Epidermal melanocyte (primary cell): ENCODE measurements around the gene ABLIM2.

Source experiments
- DNase-seq: peaks from one replicate; pipeline ENCODE4 v3.0.0; 2011; ENCODE audit warnings: low spot score; ENCODE audit not compliant: insufficient read length

The ABLIM2 gene

GRCh38 chr4:8073206-8073863 lies 85.3 kb downstream of the ABLIM2 start:
- no peak for DNase-seq

DNA sequence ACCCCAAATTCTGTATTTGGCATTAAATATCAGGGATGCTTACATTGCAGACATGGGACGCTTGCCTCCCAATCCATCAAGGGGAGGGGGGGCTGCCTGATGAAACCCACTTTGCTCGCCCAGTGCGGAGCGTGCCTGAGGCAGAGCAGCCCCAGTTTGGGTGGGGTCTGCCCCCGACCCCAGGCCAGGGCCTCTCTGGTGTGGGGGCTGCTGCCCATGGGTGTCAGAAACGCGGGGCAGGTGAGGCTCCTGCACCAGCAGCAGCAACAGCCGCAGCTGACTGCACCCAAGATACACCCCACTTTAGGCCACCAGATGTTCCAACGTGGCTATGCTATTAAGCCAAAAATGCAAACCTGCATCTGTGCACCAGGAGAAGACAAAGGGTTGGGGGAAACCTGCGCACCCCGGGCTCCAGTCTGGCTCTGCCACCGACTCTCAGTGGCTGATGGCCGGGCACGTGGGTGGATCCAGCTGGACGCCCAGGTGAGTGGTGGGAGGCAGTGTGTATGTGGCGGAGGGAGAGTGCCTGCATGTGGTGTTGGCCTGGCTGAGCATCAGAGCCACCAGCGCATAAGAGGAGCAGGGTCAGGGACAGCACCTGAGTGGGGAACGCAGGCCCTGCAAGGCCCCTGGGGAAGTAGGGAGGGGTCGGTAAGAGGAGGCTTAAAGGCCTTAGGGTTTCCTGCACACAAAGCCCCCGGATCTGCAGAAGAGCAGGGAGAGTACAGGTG lies 86.2 kb downstream of the ABLIM2 start:
- no peak for DNase-seq

- DNase-seq = no peak
Observed at GRCh38 chr4:8071766-8072165, 86.8 kb downstream of the ABLIM2 start.

DNA sequence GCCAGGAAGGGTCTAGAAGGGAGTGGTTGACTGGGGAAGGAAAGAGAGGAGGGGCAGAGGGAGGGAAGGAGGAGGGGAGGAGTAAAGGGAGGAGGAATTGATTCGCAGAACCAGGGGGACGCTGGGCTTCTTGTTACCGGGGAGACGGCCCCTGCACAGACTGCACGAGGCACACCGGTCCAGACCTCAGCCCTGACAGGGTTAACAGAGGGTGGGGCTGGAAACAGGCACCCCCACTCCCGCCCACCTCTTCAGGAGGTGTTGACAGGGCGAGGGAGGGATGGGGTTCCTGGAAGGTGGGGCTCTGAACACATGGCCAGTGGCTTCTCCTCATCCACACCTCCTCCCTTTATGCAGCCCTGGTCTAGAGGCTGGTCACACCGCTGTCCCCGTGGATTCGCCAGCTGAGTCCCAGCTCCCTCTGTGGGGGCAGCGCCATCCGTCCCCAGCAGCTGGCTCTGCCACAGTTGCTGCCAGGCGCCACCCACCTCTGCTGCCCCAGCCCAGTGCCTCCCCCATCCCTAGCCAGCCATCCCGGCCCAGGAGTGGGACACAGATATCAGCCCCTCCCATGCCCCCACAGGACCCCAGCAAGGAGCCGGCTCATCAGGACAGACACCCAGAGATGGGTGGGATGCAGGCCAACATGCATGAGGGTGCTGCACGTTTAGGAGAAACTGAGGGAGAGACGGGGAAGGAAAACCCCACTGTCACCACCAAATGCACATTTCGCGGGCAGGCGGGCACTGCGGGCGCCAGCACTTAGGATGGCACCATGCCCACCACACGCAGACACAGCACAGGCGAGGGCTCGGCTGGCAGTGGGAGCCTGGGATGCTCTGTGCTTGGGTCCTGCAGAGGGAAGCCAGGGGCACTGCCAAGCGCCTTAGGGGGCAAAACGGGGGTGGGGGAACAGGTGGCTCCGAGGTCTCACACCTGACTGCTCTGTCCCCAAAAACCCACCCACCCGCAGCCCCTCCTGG lies 87.6 kb downstream of the ABLIM2 start:
- no peak for DNase-seq

GRCh38 chr4:8069102-8069752 lies 89.4 kb downstream of the ABLIM2 start:
- no peak for DNase-seq

GRCh38 chr4:8067945-8068896 lies 90.4 kb downstream of the ABLIM2 start:
- DNase-seq = no peak

DNA sequence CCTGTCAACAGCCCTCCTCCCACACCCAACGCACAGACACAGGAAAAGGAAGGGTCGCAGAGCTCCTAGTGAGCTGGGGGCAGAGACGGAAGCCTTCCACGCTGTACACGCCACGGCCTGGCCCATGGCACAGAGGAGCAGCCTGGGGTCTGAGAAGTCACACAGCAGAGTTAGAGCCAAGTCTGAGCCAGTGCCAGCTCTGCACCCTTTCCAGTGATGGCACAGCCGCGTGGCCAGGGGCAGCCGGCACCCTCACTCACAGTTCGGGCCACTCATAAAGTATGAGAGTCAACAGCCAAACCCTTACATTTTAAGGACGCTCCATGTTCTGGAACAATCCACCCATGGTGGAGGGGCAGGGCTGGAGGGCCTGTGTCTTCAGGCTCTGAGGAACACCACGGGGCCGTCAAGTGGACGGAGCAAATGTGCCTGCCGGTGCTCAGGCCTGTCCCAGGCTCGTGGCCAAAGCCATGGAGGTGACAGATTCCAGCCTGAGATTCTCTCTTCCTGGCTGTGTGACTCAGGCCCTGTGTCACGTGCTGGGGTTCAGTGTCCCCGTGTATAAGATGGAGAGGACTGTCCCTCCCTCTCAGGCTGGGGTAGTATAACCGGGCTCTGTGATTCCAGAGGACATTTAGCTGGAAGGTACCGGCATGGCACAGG lies 91.2 kb downstream of the ABLIM2 start:
- no peak for DNase-seq

DNA sequence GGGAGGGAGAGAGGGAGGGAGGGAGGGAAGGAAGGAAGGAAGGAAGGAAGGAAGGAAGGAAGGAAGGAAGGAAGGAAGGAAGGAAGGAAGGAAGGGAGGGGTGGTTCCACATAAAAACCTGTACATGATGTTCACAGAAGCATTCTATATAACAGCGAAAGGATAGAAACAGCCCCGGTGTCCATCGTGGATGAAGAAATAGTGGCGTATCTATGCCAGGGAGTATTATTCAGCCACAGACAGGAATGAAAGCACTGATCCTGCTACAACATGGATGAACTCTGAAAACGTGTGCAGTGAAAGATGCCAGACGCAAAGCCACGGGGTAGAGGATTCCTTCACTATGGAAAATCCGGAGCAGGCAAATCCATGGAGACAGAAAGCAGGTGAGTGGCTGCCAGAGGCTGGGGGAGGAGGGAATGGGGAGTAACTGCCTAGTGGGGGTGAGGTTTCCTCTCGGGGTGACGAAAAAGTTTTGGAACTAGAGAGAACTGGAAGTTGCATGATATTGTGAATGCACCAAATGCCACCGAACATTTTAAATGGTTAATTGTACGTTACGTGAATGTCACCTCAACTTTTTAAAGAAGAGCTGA lies 92.2 kb downstream of the ABLIM2 start:
- no peak for DNase-seq

DNA sequence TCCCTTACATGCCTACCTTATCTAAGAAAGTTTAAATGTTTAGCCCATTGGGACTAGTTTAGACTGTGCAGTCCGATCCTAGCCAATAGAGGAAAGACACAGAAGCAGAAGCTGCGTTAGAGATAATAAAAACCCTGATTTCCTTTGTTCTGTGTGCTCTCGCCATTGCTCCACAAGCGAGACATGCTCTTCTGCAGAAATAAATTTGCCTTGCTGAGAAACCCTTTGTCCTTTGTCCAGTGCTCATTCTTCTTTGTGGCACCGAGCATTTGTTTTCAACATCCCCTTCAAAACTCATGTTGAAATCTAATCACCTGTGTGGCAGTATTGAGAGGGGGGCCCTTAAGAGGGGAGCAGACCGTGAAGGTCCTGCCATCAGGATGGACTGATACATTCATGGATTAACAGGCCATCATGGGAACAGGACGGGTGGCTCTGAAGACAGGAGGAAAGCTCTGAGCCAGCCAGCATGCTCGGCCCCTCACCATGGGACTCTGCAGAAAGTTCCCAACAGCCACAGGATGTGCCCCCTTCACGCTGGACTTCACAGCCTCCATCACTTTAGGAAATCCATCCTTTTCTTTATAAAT lies 94.5 kb downstream of the ABLIM2 start:
- no peak for DNase-seq

- DNase-seq = no peak
Observed at GRCh38 chr4:8061573-8061972, 97.0 kb downstream of the ABLIM2 start.

GRCh38 chr4:8061145-8061544 lies 97.5 kb downstream of the ABLIM2 start:
- DNase-seq = no peak

DNA sequence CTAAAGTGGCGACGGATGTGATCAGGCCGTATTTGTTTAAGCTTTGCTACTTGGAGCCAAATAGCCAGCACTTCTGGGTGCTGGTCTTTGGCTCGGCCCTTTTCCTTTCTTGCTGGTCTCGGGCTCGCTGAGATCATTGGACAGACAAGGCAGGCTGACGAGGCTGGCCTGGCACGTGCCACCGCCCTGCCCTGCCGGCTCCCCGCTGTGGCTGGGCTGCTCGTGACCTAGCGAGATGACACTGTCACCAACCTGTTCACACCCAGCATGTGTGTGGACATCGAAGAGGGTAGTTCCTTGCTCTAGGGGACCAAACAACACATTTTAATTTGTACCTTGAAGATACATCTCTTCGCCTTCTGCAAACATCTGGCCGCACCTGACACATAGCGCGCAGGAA lies 98.0 kb downstream of the ABLIM2 start:
- no peak for DNase-seq

DNA sequence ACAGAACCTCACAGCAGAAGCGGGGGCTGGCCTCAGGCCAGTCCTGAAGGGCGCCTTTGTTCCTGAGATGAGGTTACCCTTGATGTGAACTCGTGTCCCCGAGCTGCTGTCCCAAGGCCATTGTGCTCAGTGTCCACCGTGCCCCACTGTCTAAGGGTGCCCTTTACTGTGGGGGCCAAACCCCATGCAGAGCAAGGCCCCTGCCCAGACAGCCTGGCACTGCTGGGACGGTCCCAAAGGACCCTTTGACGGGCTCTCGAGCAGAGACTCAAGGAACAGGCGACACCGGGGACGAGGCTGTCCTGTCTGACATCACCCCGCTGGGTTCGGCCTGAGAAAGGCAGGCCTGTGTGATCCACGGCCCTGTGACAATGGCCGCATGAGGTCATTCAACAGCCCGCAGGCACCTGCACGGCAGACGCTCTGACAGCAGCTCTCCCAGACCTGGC lies 100.6 kb downstream of the ABLIM2 start:
- no peak for DNase-seq

DNA sequence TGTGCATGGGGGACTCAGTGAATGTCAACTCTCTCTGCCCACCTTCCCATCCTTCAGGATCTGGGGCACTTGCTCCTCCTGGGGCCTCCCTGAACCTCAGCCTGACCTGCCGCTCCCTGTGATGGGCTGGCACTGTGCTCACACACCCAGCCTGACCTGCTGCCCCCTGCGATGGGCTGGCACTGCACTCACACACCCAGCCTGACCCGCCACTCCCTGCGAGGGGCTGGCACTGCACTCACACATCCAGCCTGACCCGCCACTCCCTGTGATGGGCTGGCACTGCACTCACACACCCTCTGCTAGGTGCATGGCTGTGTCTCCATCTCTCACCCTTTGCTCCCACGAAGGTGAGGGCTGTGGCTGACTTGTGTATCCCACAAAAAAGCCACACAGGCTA lies 103.4 kb downstream of the ABLIM2 start:
- DNase-seq = no peak

DNA sequence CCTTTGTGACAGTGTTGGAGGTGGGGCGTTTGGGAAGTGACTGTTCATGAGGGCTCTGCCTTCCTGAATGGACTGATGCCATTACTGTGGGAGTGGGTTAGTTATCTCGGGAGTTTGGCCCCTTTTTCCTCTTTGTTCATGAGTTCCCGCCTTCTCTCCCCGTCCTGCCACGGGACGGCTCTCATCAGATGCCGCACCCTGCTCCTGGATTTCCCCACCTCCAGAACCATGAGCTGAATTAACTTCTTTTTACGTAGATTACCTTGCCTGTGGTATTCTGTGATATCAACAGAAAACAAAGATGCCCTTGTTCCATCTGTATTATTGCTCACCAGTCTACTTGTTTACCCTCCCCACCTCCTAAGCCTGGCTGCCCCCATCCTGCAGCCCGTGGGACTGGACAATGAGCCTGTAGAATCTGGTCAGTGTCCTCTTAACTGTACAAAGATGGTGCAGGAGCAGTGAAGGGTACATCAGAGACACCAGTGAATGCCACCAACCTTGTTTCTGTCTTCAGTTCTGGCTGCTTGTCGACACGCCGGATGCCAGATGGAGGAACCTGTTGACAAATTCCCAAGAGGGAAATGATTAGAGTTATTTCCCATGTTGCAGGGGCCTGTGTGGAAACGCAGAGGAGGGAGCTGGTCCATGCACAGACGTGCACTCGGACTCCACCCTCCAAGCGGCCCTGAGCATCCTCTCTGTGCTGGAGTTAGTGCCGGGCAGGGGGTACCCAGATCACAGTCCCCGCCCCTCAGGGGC lies 104.7 kb downstream of the ABLIM2 start:
- DNase-seq = no peak

DNA sequence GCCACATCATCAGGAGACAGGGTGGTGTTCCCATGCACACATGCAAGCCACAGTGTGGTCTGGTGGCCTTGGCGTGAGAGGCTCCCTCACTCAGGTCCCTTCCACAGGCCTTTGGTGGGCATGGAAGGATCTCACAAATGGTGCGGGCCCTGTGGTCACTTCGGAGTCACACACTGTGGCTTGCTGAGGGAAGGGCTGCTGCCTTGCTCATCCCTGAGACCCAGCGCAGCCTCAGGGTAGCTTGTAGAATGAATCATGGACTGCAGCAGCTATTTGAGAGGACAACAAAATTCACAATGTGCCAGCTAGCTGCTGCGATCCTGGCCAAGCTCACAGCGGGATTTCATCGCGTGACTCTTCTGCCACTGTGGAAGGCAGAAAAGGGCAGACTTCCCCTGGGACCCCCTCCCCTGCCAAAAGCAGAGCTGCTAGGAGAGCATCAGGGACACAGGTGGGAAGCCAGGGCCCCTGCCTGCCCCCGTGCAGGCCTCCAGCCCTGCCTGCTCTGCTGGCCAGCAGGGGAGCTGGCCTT lies 106.4 kb downstream of the ABLIM2 start:
- DNase-seq = no peak

GRCh38 chr4:8051644-8052043 lies 107.0 kb downstream of the ABLIM2 start:
- no peak for DNase-seq
